Measurements from ENCODE around the gene ARHGEF38. TPM values are rescaled to one million over a fixed set of nuclear protein-coding genes. Genes with fewer than 3 reads are reported as not detected.

The ARHGEF38 gene
- total RNA-seq, 4 donors from 2014 or later = 0.26 to 3.7 TPM; not detected in 2

DNA sequence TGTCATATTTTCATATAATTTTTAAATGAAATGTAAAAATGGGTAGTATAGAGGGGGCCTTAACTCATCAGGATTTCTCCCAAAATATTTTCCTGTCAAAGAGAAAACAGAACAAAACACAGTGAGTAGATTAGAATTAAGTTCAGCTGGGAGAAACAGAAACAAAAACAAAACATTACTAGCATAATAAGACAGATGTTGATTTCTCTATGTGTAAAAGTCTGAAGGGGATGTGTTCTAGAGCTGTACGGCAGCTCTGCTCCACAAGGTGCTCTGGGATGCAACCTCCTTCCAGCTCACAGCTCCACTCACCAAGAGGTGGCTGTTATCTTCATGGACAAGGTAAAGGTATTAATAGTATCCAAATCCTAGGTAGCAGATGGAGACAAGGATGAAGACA, 72.8 kb downstream of the ARHGEF38 start:
- TF ChIP-seq, protein P1, sequence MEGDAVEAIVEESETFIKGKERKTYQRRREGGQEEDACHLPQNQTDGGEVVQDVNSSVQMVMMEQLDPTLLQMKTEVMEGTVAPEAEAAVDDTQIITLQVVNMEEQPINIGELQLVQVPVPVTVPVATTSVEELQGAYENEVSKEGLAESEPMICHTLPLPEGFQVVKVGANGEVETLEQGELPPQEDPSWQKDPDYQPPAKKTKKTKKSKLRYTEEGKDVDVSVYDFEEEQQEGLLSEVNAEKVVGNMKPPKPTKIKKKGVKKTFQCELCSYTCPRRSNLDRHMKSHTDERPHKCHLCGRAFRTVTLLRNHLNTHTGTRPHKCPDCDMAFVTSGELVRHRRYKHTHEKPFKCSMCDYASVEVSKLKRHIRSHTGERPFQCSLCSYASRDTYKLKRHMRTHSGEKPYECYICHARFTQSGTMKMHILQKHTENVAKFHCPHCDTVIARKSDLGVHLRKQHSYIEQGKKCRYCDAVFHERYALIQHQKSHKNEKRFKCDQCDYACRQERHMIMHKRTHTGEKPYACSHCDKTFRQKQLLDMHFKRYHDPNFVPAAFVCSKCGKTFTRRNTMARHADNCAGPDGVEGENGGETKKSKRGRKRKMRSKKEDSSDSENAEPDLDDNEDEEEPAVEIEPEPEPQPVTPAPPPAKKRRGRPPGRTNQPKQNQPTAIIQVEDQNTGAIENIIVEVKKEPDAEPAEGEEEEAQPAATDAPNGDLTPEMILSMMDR (IDR thresholded peaks at IDR 0.05) = no peak
- TF ChIP-seq POLR2A (IDR thresholded peaks at IDR 0.05) = no peak
- no peaks in the 10 kb centered on the region for H3K36me3 ChIP-seq
- DNase-seq = no peak
- intact Hi-C loops (cut with DNase I; ENCODE audit: low total_unique reads) = no loop called here
- no peak overlapping the region for H3K27ac ChIP-seq
- no peaks in the 10 kb centered on the region for H3K27me3 ChIP-seq
- no peaks in the 10 kb centered on the region for H3K4me1 ChIP-seq
- H3K4me3 ChIP-seq = no peak overlapping the region
- no peaks in the 10 kb centered on the region for H3K9me3 ChIP-seq

DNA sequence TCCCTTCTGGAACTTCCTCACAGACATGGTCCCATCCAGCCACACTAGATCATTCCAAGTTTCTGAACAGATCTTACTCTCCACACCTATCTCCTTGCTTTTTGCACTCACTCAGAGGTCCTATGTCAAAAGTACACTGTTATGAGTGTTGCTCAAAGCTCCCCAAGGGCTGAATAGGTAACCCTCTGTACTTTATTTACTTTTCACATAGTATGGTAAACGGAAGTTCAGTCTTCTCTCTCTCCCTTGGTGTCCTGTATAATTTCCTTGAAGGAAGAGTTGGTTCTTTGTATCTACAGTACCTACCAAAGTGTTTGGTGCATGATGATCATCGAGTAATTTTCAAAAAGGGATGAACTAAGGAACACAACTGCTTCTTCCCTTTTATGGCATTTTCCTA, 74.4 kb downstream of the ARHGEF38 start:
- Histone ChIP-seq H3K4me3 (no peak overlapping the region), H3K27me3 (no peaks in the 10 kb centered on the region), H3K27ac (no peak overlapping the region), H3K9me3 (no peaks in the 10 kb centered on the region), H3K4me1 (no peaks in the 10 kb centered on the region), H3K36me3 (no peaks in the 10 kb centered on the region)
- no peak for TF ChIP-seq POLR2A (IDR thresholded peaks at IDR 0.05)
- TF ChIP-seq, protein P1 (IDR thresholded peaks at IDR 0.05) = no peak
- intact Hi-C loops (cut with DNase I; ENCODE audit: low total_unique reads) = no loop called here
- no peak for DNase-seq

DNA sequence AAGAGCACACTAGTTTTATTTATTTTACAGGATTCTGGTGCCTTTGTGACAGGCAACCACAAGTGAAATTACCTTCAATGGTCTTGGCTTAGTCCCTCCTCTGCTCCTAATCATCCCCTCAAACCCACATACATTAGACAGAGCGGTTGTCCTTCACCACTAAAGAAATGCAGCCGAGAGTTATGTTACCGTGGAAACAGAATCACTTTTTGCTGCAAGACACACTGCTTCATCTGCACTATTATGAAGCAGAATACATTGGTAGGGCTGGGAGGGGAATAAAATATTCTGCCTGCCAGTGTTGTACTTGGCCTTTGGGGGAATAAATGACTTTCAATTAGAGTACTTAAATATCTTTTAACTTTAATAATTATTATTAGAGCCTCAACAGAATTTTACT, 75.2 kb downstream of the ARHGEF38 start:
- Histone ChIP-seq H3K9me3 (no peaks in the 10 kb centered on the region), H3K4me3 (no peak overlapping the region), H3K27me3 (no peaks in the 10 kb centered on the region), H3K4me1 (no peaks in the 10 kb centered on the region), H3K27ac (no peak overlapping the region), H3K36me3 (no peaks in the 10 kb centered on the region)
- intact Hi-C loops (cut with DNase I; ENCODE audit: low total_unique reads) = no loop called here
- TF ChIP-seq POLR2A (IDR thresholded peaks at IDR 0.05) = no peak
- TF ChIP-seq, protein P1 (IDR thresholded peaks at IDR 0.05) = no peak
- no peak for DNase-seq

DNA sequence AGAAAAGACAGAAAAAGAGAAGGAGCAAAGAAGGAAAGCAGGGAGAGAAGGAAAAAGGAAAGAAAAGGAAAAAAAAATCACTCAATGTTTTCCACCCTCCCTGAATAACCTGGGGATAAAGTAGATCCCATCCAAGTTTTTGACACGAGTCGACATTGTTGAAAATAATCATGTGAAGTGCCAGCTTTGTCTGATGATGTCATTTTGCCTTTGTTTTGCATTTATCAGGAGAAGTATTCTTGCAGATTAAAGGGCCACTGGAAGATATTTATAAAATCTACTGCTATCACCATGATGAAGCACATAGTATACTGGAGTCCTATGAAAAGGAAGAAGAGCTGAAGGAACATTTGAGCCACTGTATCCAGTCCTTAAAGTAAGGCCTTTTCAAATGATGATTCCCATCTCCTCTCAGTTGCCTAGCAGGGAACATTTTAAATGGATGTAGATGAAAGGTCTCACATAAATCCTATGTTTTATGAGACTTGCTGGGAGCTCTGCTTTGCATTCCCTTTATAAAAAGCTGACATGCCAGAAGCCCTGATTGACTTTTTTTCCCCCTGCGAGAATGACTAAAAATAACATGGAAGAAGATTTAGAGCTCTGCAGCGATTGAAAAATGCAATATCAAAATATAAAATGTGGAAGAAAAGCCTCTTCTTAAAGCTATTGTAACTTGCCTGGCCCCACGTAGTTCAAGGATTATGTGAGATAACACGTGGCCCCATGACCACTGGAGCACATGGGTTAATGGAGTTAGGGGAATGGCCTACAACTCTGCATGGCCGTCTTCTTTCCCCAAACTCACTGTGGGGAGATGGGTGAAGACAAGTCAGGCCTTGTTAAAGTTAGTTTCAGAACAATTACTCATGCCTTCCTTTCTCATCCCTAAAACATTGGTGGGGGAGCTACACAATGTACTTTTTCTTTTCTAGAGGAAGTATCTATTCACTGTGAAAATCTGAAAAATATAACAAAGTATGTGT, 78.5 kb downstream of the ARHGEF38 start:
- no peaks in the 10 kb centered on the region for H3K4me1 ChIP-seq
- no peaks in the 10 kb centered on the region for H3K9me3 ChIP-seq
- DNase-seq = no peak
- H3K36me3 ChIP-seq = no peaks in the 10 kb centered on the region
- peak overlapping the region; percentile 5 to 53 for H3K27ac ChIP-seq
- no peaks in the 10 kb centered on the region for H3K27me3 ChIP-seq
- intact Hi-C loops (cut with DNase I; ENCODE audit: low total_unique reads) = no loop called here
- H3K4me3 ChIP-seq = no peak overlapping the region
- TF ChIP-seq, protein P1 (IDR thresholded peaks at IDR 0.05) = no peak
- TF ChIP-seq POLR2A (IDR thresholded peaks at IDR 0.05) = no peak

DNA sequence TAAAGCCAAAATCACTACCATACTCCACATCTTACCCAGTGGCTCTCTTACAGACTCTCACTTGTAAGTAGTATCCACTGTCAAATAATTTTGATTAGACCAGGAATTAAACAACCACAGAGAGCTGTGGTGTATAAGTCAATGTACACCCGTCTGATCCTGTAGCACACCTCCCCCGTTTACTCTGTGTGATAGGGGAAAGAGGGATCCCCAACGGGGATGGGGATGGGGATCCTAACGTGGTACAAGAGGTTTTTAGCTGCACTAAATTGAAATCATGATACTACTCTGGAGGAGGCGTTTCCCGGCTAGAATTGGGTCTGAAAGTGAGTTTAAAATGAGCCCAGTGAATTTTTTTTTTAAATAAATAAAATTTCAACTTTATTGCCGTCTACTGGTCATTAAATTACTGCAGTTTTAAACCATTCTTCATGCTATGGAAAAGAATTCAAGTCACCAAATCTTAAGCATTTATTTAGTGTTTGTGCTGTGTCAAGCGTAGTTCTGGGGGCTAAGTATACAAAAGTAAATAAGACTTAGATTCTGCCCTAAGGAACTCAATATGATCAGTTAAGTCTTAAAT, 79.5 kb downstream of the ARHGEF38 start:
- no peak overlapping the region for H3K4me3 ChIP-seq
- no peaks in the 10 kb centered on the region for H3K36me3 ChIP-seq
- H3K27me3 ChIP-seq = no peaks in the 10 kb centered on the region
- intact Hi-C loops (cut with DNase I; ENCODE audit: low total_unique reads) = no loop called here
- no peaks in the 10 kb centered on the region for H3K9me3 ChIP-seq
- no peak for DNase-seq
- no peaks in the 10 kb centered on the region for H3K4me1 ChIP-seq
- peak overlapping the region in 1 of 2 donors; percentile 5 for H3K27ac ChIP-seq
- TF ChIP-seq, protein P1 (IDR thresholded peaks at IDR 0.05) = peak in 2 of 4 experiments; percentile 0 to 25
- no peak for TF ChIP-seq POLR2A (IDR thresholded peaks at IDR 0.05)

Data from uterus (tissue), 4 donors.